ENCODE measurements around the gene SLC6A13.

GRCh38 chr12:241266-241665, 21.4 kb downstream of the SLC6A13 start:
- TF ChIP-seq CTCF (conservative IDR thresholded peaks at IDR 0.05; ENCODE audit: low read depth, low read length) = no peak
- TF ChIP-seq EZH2 (IDR thresholded peaks at IDR 0.05; ENCODE audit: borderline replicate concordance, low read depth, low read length, poor library complexity, severe bottlenecking) = no peak
